GM18951 (cell line): ENCODE measurements around the gene PRR18.
A peak's percentile ranks its signal among the peaks of the same experiment; 100 is the strongest.

Experiments
- POLR2A ChIP-seq: IDR thresholded peaks from 4 replicates; pipeline ENCODE4 v1.6.1; 2011; ENCODE audit warnings: mild to moderate bottlenecking; ENCODE audit not compliant: insufficient read length, insufficient read depth; ENCODE audit errors: extremely low read depth
- in situ Hi-C: fragments of 300-500 bp; cut with MboI; formaldehyde crosslinking; loops from one replicate; pipeline ENCODE4 v1.12.0; 2022; ENCODE audit warnings: low sequenced_read_pairs, mixed read lengths, inconsistent platforms; ENCODE audit not compliant: unreplicated experiment

The PRR18 gene

DNA sequence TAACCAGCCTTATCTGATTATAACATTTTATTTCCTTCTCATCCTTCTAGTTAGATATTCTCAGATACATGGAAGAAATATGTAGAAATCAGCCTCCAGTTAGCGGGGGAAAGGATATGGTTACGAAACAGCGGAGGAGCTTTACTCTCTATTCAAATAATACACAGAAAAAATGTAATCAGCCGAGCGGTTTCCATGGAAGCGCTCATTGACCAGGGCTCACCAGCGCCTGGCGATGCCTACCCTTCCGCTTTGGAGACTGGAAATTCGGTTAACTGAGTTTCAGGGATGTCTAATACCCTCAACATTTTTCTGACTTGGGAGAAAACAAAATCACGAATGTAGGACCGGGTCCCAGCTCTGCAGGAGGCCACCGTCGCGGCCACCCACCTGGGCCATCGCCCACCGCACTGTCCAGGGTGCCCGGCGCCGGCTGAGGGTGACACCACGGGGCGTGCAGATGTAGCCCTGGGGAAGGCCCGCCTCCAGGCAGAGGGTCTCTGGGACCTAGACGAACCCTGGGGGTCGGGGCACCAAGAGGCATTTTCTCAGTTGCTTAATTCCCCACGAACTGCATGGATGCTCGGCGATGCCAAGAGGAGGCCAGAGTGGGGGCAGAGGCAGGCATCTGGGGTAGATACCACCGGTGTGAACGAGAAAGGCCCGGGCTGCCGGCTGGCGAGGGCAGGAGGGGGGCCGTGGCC lies 1.7 kb downstream of the PRR18 start:
- TF ChIP-seq POLR2A: no peak
- in situ Hi-C loops: no loop called here

- in situ Hi-C loops: no loop called here
- TF ChIP-seq POLR2A: no peak
Measured at GRCh38 chr6:166305562-166306117, 2.6 kb downstream of the PRR18 start.

DNA sequence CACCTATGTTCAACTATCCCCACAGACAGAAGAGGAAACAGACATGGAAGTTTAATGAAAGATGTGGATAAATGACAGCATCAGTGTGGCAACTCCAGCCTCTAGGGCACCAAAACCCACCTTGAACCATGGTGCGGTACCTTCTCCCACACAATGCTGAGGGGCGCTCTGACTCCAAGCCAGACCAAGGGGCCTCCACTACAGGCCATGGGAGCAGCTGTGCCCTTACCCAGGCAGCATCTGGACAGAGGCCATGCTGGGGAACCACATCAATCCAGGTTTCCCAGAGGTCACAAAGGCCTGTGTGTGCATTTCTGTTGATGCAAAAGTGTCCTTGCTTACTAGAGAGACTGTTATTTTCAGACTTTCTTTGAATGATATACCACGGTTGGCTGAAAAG lies 4.1 kb downstream of the PRR18 start:
- no peak for TF ChIP-seq POLR2A
- in situ Hi-C loops: no loop called here

DNA sequence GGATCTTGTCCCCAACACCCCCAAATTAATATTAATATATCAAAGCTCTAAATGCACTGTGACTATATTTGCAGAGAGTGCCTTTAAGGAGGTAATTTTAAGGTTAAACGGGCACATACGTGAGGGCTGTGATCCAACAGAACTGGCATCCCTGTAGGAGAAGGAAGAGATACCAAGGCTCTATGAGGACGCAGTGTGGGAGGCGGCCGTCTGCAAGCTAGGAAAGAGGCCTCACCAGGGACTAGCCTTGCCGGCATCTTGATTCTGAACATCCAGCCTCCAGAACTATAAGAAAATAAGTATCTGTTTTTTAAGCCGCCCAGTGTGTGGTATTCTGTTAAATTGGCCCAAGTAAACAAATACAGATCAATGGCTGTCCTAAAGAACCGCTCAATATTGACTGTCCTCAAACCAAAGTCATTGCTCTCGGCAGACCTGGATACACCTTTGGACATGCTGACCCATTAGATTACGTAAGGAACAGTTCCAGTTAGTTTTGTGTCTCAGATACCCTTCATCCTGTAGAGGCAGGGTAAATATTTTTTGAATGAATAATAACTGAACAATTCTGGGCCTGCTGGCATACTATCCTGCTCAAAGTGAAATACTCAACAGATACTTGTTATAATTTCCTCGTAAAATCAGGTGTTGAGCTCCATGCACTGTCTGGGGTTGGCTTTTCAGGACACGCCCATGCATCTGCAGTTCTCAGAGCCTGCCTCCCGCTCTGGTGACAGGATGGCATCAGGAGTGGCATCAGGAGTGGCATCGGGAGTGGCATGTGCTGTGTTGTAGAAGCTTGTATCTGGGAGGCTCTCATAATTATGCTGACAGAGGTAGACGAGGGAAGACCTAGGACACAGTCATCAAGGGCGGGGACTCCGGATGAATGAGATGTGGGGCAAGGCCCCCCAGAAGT lies 6.3 kb downstream of the PRR18 start:
- in situ Hi-C loops: no loop called here
- TF ChIP-seq POLR2A: no peak

DNA sequence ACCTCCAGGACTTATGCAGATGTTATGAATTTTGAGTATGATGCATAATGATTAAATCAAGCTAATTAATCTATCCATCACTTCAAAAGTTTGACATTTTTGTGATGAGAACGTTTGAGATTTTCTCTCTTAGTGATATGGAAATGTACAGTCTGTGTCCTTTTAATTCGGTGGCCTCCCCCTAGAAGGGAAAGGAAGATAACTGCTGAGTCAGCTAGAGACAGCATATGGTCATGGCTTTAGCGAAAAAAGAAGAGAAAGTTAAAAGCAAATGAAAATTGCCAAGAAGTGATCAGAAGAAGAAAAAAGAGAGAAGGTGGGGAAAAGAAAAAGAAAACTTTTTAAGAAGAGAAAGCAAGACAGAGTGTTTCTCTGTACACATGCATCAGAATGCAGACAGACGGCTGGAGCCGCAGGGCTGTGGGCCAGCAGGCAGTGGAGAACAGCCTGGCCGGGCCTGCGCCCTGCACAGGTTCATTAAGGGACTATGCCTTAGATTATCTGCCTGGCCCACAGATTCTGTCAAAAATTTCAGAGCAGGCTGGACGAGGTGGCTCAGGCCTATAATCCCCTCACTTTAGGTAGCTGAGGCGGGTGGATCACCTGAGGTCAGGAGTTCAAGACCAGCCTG lies 7.7 kb downstream of the PRR18 start:
- in situ Hi-C loops: no loop called here
- TF ChIP-seq POLR2A: no peak

DNA sequence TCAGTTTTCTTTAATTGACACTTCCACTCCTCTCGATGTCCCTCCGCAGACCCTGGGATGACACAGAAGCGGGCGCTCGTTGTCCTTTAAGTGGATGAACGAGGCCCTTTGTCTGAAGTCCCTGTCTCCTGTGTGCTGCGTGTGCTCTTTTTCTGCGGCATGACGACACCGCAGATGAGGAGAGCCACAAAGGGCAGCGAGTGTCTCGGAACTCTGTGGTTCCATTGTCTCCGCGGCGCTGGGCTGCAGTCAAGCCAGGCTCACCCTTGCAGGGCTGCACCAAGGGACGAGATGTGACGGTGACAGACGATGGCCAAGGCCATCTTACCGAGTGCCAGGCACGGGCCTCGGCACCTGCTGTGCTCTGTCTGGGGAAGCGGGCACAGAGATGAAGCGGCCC lies 10.6 kb downstream of the PRR18 start:
- in situ Hi-C loops: no loop called here

DNA sequence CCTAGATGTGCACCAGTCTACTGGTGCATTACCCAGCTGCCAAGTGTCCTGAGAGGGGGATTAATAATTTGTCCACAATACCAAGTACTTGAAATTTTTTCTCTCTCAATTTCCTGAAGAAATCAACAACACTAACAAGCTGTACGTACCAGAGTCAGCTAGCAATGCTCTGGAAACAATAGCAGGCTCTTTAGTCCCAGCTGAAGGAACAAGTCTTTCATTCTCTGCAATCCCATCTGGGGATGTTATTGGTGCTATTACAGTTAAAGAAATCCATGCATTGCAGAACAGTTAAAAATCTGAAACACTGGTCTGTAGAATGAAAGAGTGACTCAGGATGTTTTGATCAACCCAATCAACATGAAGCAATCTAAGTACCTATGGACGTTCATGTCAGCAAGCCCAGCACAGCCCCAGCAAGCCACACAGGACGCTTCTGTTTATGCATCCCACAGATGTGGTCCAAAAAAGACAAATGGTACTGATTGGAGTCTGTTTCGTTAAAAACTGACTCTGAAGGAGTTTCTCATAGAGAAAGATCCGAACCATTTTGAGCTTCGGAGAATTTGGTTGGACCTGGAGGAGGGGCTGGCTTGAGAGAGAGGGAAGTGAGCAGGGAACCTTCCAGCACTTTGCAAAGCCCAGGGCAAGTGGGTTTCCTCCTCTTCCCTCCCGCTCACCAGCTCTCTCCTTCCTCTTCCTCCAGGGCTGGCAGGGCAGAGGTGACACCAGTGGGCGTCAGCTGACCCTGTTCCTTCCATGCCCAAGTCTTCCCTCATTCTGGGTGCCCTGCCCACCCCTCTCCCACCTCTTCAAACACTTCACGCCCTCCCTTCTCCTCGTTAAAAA lies 11.9 kb downstream of the PRR18 start:
- TF ChIP-seq POLR2A: no peak
- in situ Hi-C loops: no loop called here

More for the DNA sequence above, 10.6 kb downstream of the PRR18 start:
- TF ChIP-seq POLR2A: no peak

- in situ Hi-C loops: no loop called here
Measured at GRCh38 chr6:166293731-166294584, 14.2 kb downstream of the PRR18 start.

DNA sequence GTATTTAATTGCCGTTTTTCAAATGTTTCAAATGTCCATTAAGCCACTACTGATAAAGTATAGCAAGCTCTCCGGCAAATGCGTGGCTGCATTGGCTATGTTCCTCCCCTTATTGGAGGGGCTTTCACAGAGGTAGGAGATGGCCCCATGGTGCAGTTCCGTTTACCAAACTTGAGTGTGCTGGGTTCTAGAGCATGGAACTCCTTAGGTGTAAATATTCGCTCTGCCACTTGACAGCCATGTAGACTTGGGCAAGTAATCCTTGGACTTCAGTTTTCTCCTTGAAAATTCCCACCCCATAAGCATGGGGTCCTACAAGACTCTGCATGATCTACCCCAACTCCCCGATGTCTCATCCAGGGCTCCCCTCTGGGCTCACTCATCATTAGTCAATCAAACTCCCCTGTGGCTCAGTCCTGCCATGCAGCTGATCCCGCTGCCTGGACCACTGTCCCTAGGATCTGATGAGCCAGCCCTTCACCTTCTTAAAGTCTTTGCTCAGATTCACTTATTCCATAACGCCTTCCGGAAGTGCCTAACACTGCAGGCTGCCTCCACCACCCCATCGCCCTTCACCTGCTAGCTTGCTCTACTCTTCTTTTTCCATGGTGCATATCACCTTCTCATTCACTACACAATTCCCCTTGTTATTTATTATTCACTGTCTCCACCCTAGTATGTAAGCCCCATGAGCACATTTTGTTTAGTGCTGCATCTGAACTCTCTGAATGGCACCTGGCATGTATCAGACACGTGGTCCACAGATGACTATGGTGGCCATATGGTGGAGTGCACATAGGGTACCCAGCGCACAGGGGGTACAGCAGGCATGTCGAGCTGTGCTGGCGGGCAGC lies 18.8 kb downstream of the PRR18 start:
- in situ Hi-C loops: no loop called here
- TF ChIP-seq POLR2A: no peak

More at GRCh38 chr6:166293731-166294584, 14.2 kb downstream of the PRR18 start:
- TF ChIP-seq POLR2A: no peak

- peak; percentile 39 for TF ChIP-seq POLR2A
- in situ Hi-C loops: no loop called here
Measured at GRCh38 chr6:166286839-166287271, 21.3 kb downstream of the PRR18 start.

DNA sequence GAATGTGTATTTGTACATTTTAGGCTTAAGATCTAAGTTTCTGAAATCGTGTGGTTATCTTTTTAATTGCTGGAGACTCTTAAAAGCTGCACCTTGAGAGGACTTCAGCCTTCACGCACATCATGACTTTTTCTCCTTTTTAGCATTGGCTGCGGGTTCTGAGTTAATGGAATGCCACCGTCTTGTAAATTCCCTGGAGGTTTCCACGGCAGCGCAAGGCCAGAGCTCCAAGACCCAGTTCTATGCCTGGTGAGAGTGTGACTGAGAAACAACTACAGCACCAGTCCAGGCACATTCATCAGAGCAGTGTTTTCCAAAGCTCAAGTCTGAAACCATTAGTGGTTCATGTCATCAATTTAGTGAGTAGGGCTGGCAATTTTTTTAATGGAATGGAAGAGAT lies 23.0 kb downstream of the PRR18 start:
- in situ Hi-C loops: no loop called here
- TF ChIP-seq POLR2A: no peak
